SK-N-MC (cell line): ENCODE results near the gene INPP5A.

ENCODE experiments used
- EZH2 ChIP-seq: fragments of 200-600 bp; sonication (generic); IDR thresholded peaks from one replicate; pipeline ENCODE4 v1.6.1; 2017; ENCODE audit warnings: antibody characterized with exemption
- FOXP2 ChIP-seq: optimal IDR thresholded peaks from 2 replicates; pipeline ENCODE3; 2011; ENCODE audit warnings: mild to moderate bottlenecking, moderate library complexity; ENCODE audit not compliant: insufficient read depth; ENCODE audit errors: extremely low read length, control extremely low read depth
- POLR2AphosphoS5 ChIP-seq: IDR thresholded peaks from 2 replicates; pipeline ENCODE4 v1.6.1; 2012; ENCODE audit warnings: mild to moderate bottlenecking, low read depth, low read length, borderline replicate concordance

- TF ChIP-seq POLR2AphosphoS5, result no peak
- no peak for TF ChIP-seq EZH2
- no peak for TF ChIP-seq FOXP2
Observed at GRCh38 chr10:132564690-132565089, 27.1 kb downstream of the INPP5A start.
